IMR-90 (cell line): ENCODE data around the gene COG8. TPM values are rescaled to one million over a fixed set of nuclear protein-coding genes. Genes with fewer than 3 reads are reported as not detected.

Source experiments
- ATAC-seq: fragments of 200-7000 bp; cut with Tn5 transposase; 2 replicates; pipeline ENCODE4 v1.9.1; 2020; ENCODE audit warnings: low read depth, mild to moderate bottlenecking, moderate library complexity
- BruUV-seq: library from RNA; stranded (reverse); fragments of 400-500 nt; replicated peaks from 2 replicates; lab custom pipeline; 2021; lab: Mats Ljungman, UMichigan
- CTCF ChIA-PET: fragments of 300-600 bp; formaldehyde crosslinking; extraction: SDS; loops from one replicate; lab custom pipeline; 2021; ENCODE audit warnings: antibody characterized with exemption; lab: Yijun Ruan, JAX
- POLR2A ChIA-PET: fragments of 300-600 bp; sonication (Branson Sonifier 250); formaldehyde crosslinking; loops from one replicate; lab custom pipeline; 2022; ENCODE audit warnings: antibody characterized with exemption; ENCODE audit not compliant: unreplicated experiment; lab: Charles Lee
- DNase-seq: peaks from one replicate; pipeline ENCODE4 v3.0.0; 2013
- H2AFZ ChIP-seq: replicated peaks from 2 replicates; pipeline ENCODE3; 2013; ENCODE audit warnings: low read length, mild to moderate bottlenecking; ENCODE audit not compliant: poor library complexity
- H2AK5ac ChIP-seq: 2 replicates; pipeline ENCODE4 v1.6.1; 2013; ENCODE audit warnings: low read depth, low read length, inconsistent platforms
- H2AK9ac ChIP-seq: replicated peaks from 2 replicates; pipeline ENCODE3; 2013; ENCODE audit warnings: mild to moderate bottlenecking, low read depth, low read length, moderate library complexity; ENCODE audit not compliant: poor library complexity
- H2BK120ac ChIP-seq: 2 replicates; pipeline ENCODE4 v1.6.1; 2013; ENCODE audit warnings: low read depth, low read length, inconsistent platforms
- H2BK15ac ChIP-seq: 3 replicates; pipeline ENCODE4 v1.6.1; 2013; ENCODE audit warnings: low read depth, low read length, inconsistent platforms
- H2BK20ac ChIP-seq: 2 replicates; pipeline ENCODE4 v1.6.1; 2013; ENCODE audit warnings: low read depth, mild to moderate bottlenecking, inconsistent platforms, low read length, moderate library complexity
- H2BK5ac ChIP-seq: 2 replicates; pipeline ENCODE4 v1.6.1; 2013; ENCODE audit warnings: mild to moderate bottlenecking, low read depth, low read length, inconsistent platforms; ENCODE audit not compliant: poor library complexity, severe bottlenecking
- H3K14ac ChIP-seq: replicated peaks from 2 replicates; pipeline ENCODE4 v1.6.1; 2013; ENCODE audit warnings: low read depth, low read length, inconsistent platforms
- H3K18ac ChIP-seq: 2 replicates; pipeline ENCODE4 v1.6.1; 2013; ENCODE audit warnings: low read depth, low read length, control low read depth
- H3K23ac ChIP-seq: 2 replicates; pipeline ENCODE4 v1.6.1; 2013; ENCODE audit warnings: low read depth, low read length, inconsistent platforms
- H3K27ac ChIP-seq: 2 replicates; pipeline ENCODE4 v1.5.1; 2013; ENCODE audit warnings: mild to moderate bottlenecking, control low read depth, low read length; ENCODE audit not compliant: insufficient read depth
- H3K27me3 ChIP-seq: 2 replicates; pipeline ENCODE4 v1.6.1; 2013; ENCODE audit warnings: low read length; ENCODE audit not compliant: control insufficient read depth, insufficient read depth
- H3K36me3 ChIP-seq: 2 replicates; pipeline ENCODE4 v1.6.1; 2013; ENCODE audit warnings: low read length, mixed read lengths; ENCODE audit not compliant: control insufficient read depth, insufficient read depth
- H3K4ac ChIP-seq: 2 replicates; pipeline ENCODE4 v1.6.1; 2013; ENCODE audit warnings: low read depth, low read length, inconsistent platforms
- H3K4me1 ChIP-seq: 2 replicates; pipeline ENCODE4 v1.6.1; 2013; ENCODE audit warnings: low read length, mixed read lengths; ENCODE audit not compliant: control insufficient read depth, insufficient read depth
- H3K4me2 ChIP-seq: 2 replicates; pipeline ENCODE4 v1.6.1; 2013; ENCODE audit warnings: low read depth, mild to moderate bottlenecking, control low read depth, low read length, moderate library complexity
- H3K4me3 ChIP-seq: 2 replicates; pipeline ENCODE4 v1.5.1; 2013; ENCODE audit warnings: low read depth, mild to moderate bottlenecking, control low read depth, low read length, moderate library complexity; ENCODE audit not compliant: insufficient read depth
- H3K56ac ChIP-seq: 2 replicates; pipeline ENCODE4 v1.6.1; 2013; ENCODE audit warnings: low read length, inconsistent platforms; ENCODE audit not compliant: insufficient read depth; ENCODE audit errors: extremely low read depth
- H3K79me1 ChIP-seq, 2 experiments: 2 replicates each; pipeline ENCODE4 v1.6.1; 2013; ENCODE audit warnings: low read length in 2 of 2, inconsistent platforms in 1 of 2, low read depth in 1 of 2
- H3K9ac ChIP-seq: 2 replicates; pipeline ENCODE4 v1.6.1; 2013; ENCODE audit warnings: low read depth, low read length, control low read depth
- H3K9me1 ChIP-seq: 2 replicates; pipeline ENCODE4 v1.6.1; 2013; ENCODE audit warnings: low read length, inconsistent platforms; ENCODE audit not compliant: insufficient read depth
- H3K9me3 ChIP-seq: 2 replicates; pipeline ENCODE4 v1.6.1; 2013; ENCODE audit warnings: low read length; ENCODE audit not compliant: control insufficient read depth, insufficient read depth
- H4K20me1 ChIP-seq: 2 replicates; pipeline ENCODE4 v1.6.1; 2013; ENCODE audit warnings: low read length, inconsistent platforms; ENCODE audit not compliant: insufficient read depth
- H4K5ac ChIP-seq: 2 replicates; pipeline ENCODE4 v1.6.1; 2013; ENCODE audit warnings: mild to moderate bottlenecking, low read depth, low read length, control low read depth
- H4K8ac ChIP-seq, 2 experiments: 2 replicates each; pipeline ENCODE4 v1.6.1; 2013; ENCODE audit warnings: low read depth in 2 of 2, low read length in 2 of 2, control low read depth in 1 of 2, inconsistent platforms in 1 of 2
- H4K91ac ChIP-seq: 2 replicates; pipeline ENCODE4 v1.6.1; 2013; ENCODE audit warnings: low read depth, low read length, inconsistent platforms; ENCODE audit not compliant: insufficient read depth
- RAD21 ChIP-seq: IDR thresholded peaks from 2 replicates; pipeline ENCODE4 v1.6.1; 2012; ENCODE audit warnings: low read length, improper control_type of control experiment
- WGBS, 2 experiments: methylation state at CpG; one replicate each; pipeline versions ENCODE4 v1.1.5 to v1.1.7; 2013; ENCODE audit warnings: missing lambda C conversion rate in 2 of 2; ENCODE audit not compliant: insufficient read length in 1 of 2; ENCODE audit errors: extremely low coverage in 2 of 2; 5-methylcytosine and 5-hydroxymethylcytosine counted together
- dilution Hi-C: fragments of 300-500 bp; cut with HindIII; formaldehyde crosslinking; loops from one replicate; pipeline ENCODE4 v1.14.3; 2018; ENCODE audit warnings: low sequenced_read_pairs; ENCODE audit not compliant: unreplicated experiment
- in situ Hi-C: fragments of 300-500 bp; cut with MboI; formaldehyde crosslinking; loops from 3 replicates; pipeline ENCODE4 v1.14.3; 2019; ENCODE audit warnings: low sequenced_read_pairs, inconsistent platforms, mixed read lengths
- intact Hi-C: fragments of 100-400 bp; cut with micrococcal nuclease; formaldehyde crosslinking; loops from 2 replicates; pipeline ENCODE4 v1.10.0; 2022
- polyA plus RNA-seq, 3 experiments: library from polyadenylated mRNA; depleted of rRNA; stranded (reverse); fragments of >200 nt; gene quantifications; 2 replicates each; pipeline ENCODE4 v1.2.3, GENCODE V29; 2012; ENCODE audit warnings: low replicate concordance in 1 of 3
- total RNA-seq: library from RNA; depleted of rRNA; stranded (reverse); fragments of >200 nt; gene quantifications from 2 replicates; pipeline ENCODE4 v1.2.3, GENCODE V29; 2012

COG8 gene
- total and polyA plus RNA-seq, 2 of the 4 experiments (the other 2 are of a cell fraction): 23.4 to 26.2 TPM

GRCh38 chr16:69301861-69302260 is 37.5 kb downstream of the COG8 start:
- ATAC-seq (no peak), DNase-seq (no peak)
- Histone ChIP-seq H2BK5ac (peak overlapping the region; percentile 39), H3K14ac (no peak overlapping the region), H4K5ac (no peak overlapping the region), H3K79me1 (peaks cover 9 to 45% of the 10 kb centered on the region in 2 experiments; a peak in 3 of 4 replicates), H3K9ac (no peak overlapping the region), H2BK120ac (no peak overlapping the region), H3K4me3 (no peak overlapping the region), H3K18ac (no peak overlapping the region), H3K23ac (no peak overlapping the region), H3K4me1 (no peaks in the 10 kb centered on the region), H3K4ac (no peak overlapping the region), H2AK9ac (no peak overlapping the region), H2AK5ac (no peak overlapping the region; the same call in 1 of the 2 replicates), H3K4me2 (no peak overlapping the region), H2BK20ac (no peak overlapping the region), H3K9me1 (peaks cover 12% of the 10 kb centered on the region), H3K27me3 (no peaks in the 10 kb centered on the region), H3K56ac (no peak overlapping the region), H4K91ac (no peak overlapping the region), H3K27ac (no peak overlapping the region), H4K20me1 (peaks cover 3% of the 10 kb centered on the region; the same call in 1 of the 2 replicates), H2AFZ (no peak overlapping the region), H2BK15ac (no peak overlapping the region), H3K36me3 (peaks cover 42% of the 10 kb centered on the region), H4K8ac (no peak overlapping the region), H3K9me3 (no peaks in the 10 kb centered on the region)
- no peak for TF ChIP-seq RAD21
- CTCF ChIA-PET: interaction anchor here (1.0 kb wide), 1 partner anchor 12 kb away, joined by 3 read pairs; no protein-coding TSS in a partner anchor
- in situ Hi-C loops (no loop called here), intact Hi-C loops (no loop called here), dilution Hi-C loops (no loop called here)
- no TSS peak for BruUV-seq
- POLR2A ChIA-PET: no interaction called here
- WGBS, 2 experiments: 100% methylated on average over 2 of the region's 4 CpGs; no CpG with 5 or more reads in 1 of the 2 experiments
